SK-MEL-5 (cell line): ENCODE data around the gene ENO4. TPM values are rescaled to one million over a fixed set of nuclear protein-coding genes. Genes with fewer than 3 reads are reported as not detected.

Source experiments
- DNase-seq: peaks from one replicate; pipeline ENCODE4 v3.0.0-alpha.2; 2016; ENCODE audit warnings: low read depth, low spot score
- in situ Hi-C: cut with HindIII; loops from 2 replicates; pipeline ENCODE4 v1.10.0; 2016; ENCODE audit warnings: low sequenced_read_pairs, high pct_unique_total_duplicates, low pct_unique_long_range_greater_than_20kb
- total RNA-seq: library from RNA; depleted of rRNA; stranded (reverse); fragments of >200 nt; shearing (Covaris generic); gene quantifications from 2 replicates; pipeline ENCODE4 v1.2.3, GENCODE V29; 2014

Gene ENO4
- total RNA-seq, 1 experiment from 2014 or later, result 0.08 TPM

DNA sequence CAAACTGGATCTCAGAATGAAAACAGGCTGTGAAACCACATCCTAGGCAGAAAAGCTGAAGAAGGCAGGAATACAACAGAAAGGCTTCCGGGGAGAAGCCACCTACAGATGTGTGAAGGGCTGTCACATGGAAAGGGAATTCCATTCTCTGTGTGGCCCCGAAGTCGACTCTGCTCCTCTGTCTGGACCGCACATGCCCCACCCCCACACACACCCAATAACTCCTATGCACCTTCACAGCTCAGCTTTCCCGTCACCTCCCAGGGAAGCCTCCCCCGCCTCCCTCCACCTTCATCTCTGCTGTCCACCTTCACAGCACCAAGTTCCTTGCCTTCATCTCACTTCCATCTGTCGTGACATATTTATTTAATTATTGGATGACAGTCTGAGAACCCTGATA lies 23.4 kb upstream of the ENO4 start:
- DNase-seq, result no peak
- in situ Hi-C loops, result no loop called here

DNA sequence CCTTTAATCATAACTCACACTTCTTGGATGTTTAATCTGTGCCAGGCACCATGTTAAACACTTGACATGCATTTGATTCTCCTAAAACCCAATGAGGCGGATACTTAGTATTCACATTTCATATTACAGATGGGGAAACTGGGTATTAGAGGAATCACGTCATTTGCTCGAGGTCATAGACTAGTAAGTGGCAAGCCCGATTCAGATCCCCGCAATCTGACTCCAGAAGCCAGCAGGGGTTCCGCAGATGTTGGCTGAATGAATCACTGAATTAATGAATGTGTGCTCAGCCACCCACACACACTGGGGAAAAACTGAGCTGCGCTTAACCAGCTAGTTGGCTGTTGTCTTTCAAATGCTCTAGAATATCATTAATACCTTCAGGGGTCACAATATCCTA lies 22.5 kb upstream of the ENO4 start:
- in situ Hi-C loops, result no loop called here
- DNase-seq, result no peak

DNA sequence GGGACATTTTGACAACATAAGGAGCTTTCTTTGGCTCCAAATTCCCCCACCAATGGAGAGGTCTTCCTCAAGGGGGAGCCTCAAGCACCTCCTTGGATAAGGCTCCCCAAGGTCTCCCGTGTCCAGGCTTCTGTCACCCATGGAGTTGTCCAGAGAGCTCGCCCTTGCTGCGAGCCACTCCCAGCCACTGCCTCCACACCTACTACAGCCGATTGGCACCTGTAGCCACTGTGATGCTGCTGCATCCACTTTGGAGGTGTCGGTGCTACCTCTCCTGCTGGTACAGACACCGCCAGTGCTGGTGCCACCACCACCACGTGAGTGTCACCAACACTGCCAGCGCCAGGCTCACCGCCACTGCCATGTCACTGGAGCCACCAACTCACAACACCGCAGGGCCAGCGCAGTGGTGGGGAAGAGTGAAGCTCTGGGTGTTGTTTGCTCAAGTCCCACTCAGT lies 22.1 kb upstream of the ENO4 start:
- DNase-seq, result no peak
- in situ Hi-C loops, result no loop called here

DNA sequence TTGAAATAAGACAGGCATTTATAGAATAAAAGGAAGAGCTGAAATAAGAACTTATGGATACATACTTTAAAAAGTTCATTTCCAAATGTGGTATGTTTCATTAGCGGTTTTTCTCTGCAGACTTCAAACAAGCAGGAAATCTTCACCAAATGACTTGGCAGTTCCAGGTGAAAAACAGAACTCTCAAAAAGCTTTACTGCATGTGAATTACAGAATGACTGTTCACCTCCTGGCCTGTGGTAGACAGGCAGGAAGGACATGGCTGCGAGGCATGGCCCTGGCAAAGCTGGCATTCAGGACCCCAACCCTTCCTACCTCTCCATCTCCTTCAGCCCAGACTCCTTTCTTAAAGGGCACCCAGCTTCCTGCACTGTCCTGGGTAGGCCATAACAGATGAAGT lies 21.2 kb upstream of the ENO4 start:
- in situ Hi-C loops, result no loop called here

DNA sequence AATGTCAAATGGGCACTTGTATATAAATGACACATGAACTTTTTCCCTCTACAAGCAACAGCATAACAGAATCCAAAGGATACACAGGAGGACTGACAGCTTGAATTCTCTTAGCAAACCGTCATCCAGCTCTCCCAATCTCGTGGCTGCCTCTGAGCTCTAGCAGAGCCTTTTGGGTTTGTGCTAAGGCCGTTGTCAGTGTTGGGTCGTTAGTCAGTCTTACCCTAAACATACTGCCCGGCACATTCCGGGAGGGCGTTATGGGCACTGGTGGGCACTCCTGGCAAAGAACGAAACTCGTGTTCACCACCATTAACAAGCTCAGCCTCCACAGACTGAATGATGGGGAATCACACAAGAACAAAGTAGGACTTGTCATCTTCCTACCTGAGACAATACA lies 19.6 kb upstream of the ENO4 start:
- DNase-seq, result no peak
- in situ Hi-C loops, result no loop called here

More for the DNA sequence above, 21.2 kb upstream of the ENO4 start:
- DNase-seq, result no peak

DNA sequence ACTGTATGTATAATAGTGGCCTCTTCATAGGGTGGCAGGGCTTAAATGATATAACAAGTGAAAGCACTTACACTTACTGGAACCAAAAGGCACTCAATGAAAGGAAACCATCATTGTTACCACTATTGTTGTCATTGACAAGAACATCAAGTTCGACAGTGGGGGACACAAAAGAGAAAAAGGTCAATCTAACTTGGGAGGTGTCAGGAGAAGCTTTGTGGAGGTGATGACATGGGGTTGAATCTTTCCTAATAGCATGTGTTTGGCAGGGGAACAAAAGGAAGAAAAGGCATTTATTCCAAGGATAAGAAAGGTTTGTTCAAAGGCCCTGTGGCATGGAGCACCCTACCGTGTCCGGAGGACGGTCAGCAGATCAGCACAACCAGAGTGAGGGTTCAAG lies 18.2 kb upstream of the ENO4 start:
- no peak for DNase-seq
- in situ Hi-C loops, result no loop called here

DNA sequence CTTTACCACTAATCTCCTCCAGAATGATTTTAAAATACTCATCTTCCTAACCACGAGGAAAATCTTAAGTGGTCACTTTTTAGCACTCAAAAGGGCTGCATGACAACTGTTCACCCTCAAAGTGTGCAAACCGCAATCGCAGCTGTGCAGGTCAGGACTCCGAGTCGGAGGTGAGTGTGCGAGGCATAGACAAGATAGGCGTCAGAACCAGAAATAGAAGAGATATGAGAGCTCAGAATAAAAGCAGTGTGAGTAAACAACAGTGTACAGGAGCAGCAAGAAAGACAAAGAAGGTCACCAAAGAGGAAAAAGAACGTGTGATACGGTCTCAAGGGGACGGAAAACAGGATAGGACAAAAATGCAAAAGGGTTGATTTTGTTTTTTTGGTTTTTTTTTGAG lies 17.5 kb upstream of the ENO4 start:
- DNase-seq, result no peak
- in situ Hi-C loops, result no loop called here

DNA sequence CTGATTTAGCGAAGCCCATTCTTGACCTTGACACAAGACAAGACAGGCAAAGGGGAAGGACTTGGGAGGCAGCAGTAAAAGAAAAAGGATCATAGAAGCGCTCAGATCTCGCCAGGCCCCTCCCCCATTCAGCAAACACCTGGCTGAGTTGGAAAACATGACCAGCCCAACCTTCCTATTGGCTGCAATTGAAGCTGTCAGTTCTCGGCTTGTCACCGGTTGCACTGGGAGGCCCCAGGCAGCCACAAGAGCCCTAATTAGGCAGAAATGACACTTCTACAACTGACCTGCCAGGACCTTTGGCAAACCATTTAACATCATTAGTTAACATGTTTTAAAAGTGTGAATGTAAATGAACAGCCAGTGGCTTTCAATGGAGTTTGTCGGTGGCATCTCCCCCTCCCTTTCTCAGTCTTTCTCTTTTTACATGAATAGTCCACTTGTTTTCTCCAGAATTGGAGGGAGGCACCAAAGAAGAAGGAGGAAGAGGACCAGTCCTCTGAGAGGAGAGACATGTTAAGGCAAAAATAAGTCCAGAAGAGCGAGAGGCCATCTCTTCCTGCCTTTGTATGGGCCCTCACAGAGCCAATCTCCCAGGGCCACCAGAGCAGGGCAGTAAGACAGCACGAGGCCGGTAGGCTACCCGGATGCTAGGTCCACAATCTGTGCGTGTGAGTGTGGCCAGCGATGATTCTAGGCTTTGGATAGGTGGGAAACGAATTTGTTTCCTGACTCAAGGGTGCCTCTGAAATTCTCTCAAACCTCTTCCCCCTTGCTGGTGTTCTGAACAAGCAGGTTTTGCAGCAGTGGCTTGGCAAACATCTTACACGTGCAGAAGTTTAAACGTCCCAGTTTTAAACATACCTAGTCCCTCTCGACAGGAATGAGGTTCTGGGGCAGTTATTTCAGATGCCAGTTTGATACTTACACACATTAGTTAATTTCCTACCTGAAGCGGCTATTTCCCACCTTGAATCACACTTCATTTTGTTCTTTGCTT lies 15.0 kb upstream of the ENO4 start:
- DNase-seq, result no peak
- in situ Hi-C loops, result no loop called here

DNA sequence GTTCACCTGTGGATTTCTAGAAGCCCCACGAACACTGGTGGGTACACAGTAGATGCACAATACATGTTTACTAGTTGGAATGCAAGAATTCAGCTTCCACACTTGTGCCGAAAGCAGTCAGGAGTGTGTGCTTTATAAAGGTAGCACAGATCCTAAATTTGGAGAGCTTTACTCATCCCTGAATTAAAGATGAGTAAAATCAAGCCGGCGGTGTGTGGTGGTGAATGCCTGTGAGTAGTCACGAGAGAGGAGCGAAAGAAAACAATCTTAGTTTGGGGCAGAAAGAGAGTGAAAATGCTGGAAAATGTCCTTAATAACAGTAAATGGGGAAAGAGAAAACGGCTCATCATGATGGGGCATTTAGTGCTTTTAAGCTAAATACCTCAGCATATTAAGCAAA lies 13.6 kb upstream of the ENO4 start:
- DNase-seq, result no peak

DNA sequence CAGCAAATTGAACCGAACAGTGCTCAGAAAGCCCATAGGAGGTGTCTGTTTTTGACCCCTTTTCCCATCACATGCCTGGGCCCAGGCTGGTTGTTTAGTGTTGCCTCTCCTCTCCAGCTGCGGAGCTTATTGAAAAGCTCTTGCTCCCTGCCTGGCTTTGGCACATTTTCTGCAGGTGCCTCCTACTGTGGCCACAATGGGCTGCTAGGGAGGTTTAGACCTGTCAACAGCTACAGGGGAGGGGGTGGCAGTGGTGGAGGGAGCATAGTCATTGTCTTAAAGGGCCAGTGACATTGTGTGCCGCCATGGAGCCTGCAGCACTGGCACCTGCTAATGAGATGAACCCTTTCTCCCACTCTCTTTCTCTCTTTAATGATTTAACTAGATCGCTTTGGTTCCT lies 13.2 kb upstream of the ENO4 start:
- in situ Hi-C loops, result no loop called here
- DNase-seq, result no peak

More for the DNA sequence above, 13.6 kb upstream of the ENO4 start:
- in situ Hi-C loops, result no loop called here

DNA sequence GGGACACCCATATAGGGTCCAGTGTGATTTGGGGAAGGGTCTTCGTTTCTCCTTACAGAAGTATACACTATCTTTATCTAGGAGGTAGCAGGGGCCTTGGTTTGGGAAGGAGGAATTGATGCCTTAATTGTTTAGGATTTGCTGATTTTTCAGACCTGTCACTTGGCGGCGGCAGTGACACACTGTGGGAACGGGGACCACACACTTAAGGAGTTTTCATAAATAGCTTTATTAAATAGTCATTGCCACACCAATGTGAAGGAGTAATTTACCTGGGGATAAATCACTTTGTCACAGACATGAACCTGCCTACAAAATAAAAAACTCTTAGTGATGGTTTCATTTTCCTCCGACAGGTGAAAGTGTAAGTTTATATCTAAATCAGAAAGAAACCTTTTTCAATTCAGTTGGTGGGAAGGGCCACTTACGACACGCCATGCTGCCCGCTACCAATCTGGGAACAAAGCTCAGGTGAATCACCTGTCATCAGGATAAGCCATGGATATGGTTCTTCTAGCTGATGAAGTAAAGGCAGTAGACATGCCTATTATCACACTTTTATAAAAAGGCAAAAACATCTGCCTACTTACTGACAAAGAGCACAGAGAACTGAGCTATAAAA lies 12.3 kb upstream of the ENO4 start:
- in situ Hi-C loops, result no loop called here
- DNase-seq, result no peak

DNA sequence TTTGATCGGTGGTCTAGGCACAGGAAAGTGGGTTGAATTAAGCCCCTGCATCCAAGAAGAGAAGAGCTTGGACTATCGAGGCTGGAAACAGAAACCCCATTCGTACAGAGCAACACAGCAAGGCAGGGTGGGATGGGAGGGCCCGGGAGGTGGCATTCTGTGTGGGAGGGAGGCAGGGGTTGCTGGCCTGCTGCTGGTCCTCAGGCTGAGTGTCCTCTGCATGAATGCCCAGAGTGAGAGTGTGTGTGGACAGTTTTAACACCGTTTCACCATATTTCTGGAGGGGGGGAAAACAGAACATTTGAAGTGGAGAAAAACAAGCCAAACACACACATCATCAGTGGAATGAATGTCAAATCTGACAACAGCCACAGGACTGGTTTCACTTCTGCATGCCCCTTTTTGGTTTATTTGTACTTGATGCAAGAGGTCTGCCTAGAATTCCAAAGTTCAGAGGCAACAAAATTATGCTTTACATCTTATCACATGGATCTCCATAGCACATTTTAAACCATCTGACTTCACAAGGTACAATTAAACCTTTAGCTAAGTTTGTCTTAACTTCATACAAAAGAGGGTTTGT lies 11.1 kb upstream of the ENO4 start:
- in situ Hi-C loops, result no loop called here
- no peak for DNase-seq

DNA sequence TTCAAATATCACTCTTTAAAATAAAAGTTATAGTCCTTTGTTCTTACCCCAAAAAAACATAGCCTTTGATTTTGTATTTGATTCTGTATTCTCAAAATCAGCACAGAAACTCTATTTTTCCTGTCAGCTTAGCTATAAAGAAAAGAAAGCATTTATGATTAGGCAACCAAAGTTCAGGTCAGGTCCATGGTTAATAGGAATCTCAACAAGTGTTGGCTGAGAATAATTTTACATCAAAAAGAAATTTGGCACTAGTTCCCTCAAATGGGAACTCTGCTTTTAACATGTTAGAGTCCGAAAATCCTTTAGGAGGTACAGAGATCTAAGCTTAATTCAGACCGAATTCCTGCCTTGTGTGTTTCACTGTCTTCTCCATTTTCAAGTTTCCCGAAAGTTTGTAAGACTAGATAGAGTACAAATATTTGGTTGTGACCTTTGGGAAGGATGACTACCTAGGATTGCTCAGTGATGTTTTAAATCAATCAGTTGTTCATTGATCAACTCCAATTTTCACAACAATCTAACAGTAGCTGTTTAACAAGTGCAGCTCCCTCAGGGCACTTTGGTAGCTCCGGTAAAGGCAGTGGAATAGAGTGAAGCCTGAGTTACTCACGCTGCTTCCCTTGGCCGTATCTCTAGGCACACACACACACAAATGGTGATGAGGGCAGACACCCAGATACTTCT lies 8.8 kb upstream of the ENO4 start:
- no peak for DNase-seq
- in situ Hi-C loops, result no loop called here

DNA sequence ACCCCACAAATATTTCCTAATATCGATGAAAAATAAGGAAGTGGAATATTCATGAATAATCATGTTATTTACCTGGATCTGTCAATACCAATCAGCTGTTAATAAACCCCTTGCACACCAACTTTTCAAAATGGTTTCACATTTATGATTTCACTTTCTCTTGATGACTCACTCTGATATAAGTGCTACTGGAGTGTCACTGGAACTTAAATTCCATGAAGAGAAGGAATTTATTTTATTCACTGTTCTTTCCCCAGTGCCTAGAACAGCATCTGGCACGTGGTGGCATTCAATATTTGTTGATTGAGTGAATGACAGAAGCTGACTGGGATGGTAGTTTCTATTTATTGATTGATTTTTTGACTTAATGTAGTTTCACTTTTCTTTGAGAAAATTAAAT lies 3.5 kb upstream of the ENO4 start:
- in situ Hi-C loops, result no loop called here
- no peak for DNase-seq

DNA sequence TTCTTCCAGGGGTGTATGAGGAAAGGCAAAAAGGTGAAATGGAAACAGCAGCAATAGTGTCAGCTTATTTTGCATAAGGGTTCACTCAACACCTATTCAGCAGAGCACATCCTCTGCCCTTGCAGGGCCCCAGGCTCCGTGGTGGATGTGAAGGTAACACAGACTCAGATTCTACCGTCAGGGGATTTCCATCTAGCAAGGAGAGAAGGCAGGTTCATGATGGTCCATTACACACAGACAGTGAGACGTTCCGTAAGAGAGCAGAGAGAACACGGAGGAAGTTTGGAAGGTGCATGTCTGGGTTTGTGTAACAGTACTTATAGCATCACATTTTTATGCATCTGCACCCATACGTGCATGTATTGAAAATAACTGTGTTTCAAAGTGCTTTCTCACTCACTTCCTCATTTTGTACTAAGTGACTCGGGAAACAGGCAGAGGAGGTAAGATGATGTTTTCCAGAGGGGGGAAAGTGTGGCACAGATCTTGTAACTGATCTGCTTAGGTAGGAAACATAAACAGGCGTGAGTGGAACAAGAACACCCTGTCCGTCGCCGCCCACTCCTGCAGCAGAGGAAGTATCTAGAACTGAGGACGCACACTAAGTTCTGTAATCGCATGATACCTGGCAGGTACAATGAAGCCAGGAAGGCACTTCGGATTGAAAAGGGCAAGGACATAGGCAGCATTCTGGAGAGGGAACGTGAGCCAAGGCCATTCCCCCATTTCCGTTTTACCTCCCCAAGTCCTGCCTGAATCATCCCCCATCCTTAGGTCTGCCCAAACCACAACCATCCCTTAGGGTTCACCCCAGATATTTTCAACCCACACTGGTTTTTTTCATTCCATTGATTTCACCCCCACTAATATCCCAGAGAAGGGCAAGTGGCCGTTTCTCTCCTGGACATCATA lies 1.0 kb upstream of the ENO4 start:
- no peak for DNase-seq
- in situ Hi-C loops, result no loop called here

DNA sequence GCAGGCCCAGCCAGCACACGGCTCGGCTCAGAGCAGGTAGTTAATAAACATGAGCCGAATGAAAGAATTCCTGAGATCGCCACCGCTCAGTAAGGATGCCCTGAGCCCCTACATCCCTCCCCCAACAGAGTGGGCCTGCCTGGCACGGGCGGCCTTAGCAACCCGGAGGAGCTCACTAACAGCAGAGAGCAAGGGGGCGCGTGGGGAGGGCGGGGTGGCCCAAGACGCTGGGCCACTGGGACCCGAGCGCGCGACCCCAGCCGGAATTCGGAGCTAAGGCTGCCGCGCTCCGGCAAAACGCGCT lies 403 bp upstream of the ENO4 start:
- DNase-seq, result no peak
- in situ Hi-C loops, result no loop called here

DNA sequence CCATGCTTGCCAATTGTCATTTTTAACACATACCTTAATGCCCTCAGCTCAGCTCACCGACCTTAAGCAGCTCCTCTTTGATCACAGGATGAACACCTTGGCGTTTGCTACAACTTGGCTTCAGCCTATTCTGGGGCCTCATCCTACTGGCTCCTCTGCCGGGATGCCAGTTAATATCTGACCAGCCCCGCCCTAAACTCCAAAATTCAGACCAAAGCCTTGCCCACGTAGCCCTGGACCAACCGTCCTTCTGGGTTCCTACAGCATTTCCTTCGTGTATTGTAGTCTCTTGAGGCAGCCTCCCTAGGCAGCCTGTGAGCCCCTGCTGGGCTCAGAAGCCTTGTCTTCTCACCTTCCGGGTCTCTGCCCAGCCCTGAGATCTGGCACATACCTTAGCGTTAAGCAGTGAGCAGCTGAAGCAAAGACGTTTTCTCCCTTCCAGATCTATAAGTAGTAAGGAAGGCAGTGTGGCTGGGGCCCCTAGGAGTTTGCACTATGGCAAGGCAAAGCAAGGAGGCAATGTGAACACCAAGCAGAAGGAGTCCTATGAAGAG lies 836 bp downstream of the ENO4 start:
- in situ Hi-C loops, result no loop called here
- no peak for DNase-seq
